Mesenteric fat pad (tissue), 1 donor: ENCODE data around the gene ENOPH1. TPM values are rescaled to one million over a fixed set of nuclear protein-coding genes. Genes with fewer than 3 reads are reported as not detected.

Experiments used
- DNase-seq: peaks from one replicate; pipeline ENCODE4 v3.0.0-alpha.2; 2020; ENCODE audit warnings: low spot score
- total RNA-seq: library from RNA; stranded (reverse); fragmentation: NEBNext Ultra II Directional; extraction: Animal tissue kit (Norgen Biotek cat#: 25700); gene quantifications from one replicate; pipeline ENCODE4 v1.2.1, GENCODE V29; 2021
- donor health status: DM: yes; HTN: yes; CAD: no.

The ENOPH1 gene
- total RNA-seq, 1 donor from 2014 or later = 21.2 TPM

DNA sequence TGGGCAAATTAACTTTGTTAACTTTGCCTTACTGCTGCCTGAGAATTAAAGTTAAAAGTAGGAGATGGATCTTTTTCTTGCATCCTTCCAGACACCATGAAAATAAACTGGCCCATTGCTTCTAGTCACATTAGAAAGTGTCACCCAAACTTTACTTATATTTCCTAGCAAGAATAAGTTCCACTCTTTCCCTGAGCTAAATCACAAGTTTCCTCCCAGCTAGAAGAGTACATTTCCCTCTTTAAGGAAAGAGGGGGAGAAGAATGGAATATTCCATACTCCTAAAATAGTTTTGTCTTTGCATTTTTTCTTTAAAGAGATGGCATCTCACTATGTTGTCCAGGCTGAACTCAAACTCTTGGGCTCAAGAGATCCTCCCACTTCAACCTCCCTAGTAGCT is 77.6 kb downstream of the ENOPH1 start:
- DNase-seq = no peak

DNA sequence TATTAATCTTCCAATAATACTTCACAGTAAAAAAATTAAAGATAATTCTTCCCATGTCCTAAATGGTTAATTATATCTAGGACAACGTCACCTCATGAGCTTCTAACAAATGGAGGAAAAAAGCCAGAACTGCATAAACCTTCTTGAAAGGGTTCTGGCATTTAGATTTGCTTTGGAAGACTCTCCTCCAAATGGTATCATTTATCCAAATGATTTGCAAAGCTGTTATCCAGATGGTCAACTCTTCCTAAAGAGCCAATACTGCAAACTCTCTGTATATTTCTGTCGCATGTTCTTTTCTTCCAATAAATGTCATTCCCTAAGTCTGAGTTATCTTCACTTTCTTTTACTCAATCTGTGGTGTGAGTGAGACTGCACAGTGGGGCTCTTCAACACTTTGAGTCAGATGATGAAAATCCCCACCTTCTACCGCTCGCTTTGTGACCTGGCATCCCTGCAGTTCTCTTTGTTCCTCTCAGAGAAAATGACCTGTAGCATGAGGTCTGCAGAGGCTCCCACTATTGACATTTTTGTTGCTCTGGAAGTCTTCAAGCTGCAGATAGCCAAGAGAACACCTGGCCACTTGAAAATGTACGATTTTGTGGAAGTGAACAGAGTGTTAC is 78.5 kb downstream of the ENOPH1 start:
- DNase-seq = no peak

DNA sequence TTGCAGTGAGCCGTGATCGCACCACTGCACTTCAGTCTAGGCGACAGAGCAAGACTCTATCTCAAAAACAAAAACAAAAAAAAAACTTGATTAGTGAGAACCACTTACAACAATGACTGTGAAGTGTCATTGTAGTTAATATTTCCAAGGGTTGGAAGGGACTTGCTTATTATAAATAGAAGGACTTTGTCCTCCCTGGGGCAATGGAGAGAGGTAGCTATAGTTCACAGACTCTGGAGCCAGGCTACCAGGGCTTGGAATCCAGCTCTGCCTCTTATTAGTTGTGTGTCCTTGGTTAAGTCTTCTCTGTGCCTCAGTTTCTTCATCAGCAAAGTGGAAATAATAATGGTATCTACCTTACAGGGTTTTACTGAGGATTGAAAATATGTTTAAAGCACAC is 79.8 kb downstream of the ENOPH1 start:
- DNase-seq = no peak

Other genes starting within 250 kb of the ENOPH1 start
- gene HNRNPD, start 56.6 kb upstream of the ENOPH1 start, total RNA-seq = 112 TPM
- 217 TPM for gene HNRNPDL, start 128 bp upstream of the ENOPH1 start, total RNA-seq
- 9.2 TPM for gene TMEM150C, start 131.4 kb downstream of the ENOPH1 start, total RNA-seq